Measurements from ENCODE around the gene TUSC2.

GRCh38 chr3:50364573-50365079, 36.6 kb upstream of the TUSC2 start:
- TF ChIP-seq TAF1 (IDR thresholded peaks at IDR 0.05; ENCODE audit: low read depth) (no peak), SMC3 (conservative IDR thresholded peaks at IDR 0.05; ENCODE audit: poor library complexity) (no peak), CTCF (IDR thresholded peaks at IDR 0.05; ENCODE audit: poor library complexity, severe bottlenecking) (no peak), POLR2AphosphoS5 (IDR thresholded peaks at IDR 0.05) (no peak), REST (IDR thresholded peaks at IDR 0.05; ENCODE audit: borderline replicate concordance) (no peak), EP300 (conservative IDR thresholded peaks at IDR 0.05; ENCODE audit: poor library complexity, severe bottlenecking) (no peak), RAD21 (conservative IDR thresholded peaks at IDR 0.05) (no peak), MXI1 (conservative IDR thresholded peaks at IDR 0.05; ENCODE audit: poor library complexity, severe bottlenecking) (no peak), EZH2 (IDR thresholded peaks at IDR 0.05; ENCODE audit: borderline replicate concordance, insufficient read depth, low read length, poor library complexity, severe bottlenecking) (no peak)

All from neural cell (in vitro differentiated cells).